ENCODE data around the gene CSNK1A1L. TPM values are rescaled to one million over a fixed set of nuclear protein-coding genes. Genes with fewer than 3 reads are reported as not detected.

The CSNK1A1L gene
- total RNA-seq, 1 experiment from 2014 or later, result not detected

DNA sequence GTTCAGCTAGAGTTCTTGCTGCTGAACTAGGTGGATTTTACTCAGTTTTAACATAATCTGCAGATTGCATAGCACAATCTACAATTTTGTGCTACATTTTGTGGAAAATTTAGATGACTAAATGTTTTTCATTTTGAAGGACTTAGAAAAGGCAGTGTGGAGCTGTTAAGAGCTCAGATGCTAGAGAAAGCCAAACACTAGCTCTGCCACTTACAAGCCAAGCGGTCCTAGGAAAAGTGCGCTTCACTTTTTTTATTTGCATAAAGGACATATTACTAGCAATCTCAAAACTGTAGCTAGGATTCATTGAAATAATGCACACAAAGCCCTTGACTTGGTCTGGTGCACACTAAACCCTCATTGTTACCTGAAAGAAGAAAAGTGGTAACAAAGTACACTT lies 8.1 kb upstream of the CSNK1A1L start:
- Histone ChIP-seq H3K27me3 (ENCODE audit: control insufficient read depth, insufficient read depth, low read length) (no peaks in the 10 kb centered on the region), H3K4me1 (ENCODE audit: control insufficient read depth, insufficient read depth, low read length) (no peaks in the 10 kb centered on the region), H3K27ac (ENCODE audit: low read length) (no peak overlapping the region), H3K4me3 (ENCODE audit: low read depth in 2 of 2, low read length in 2 of 2) (no peak overlapping the region), H3K9me3 (ENCODE audit: control insufficient read depth, insufficient read depth, low read depth, low read length) (no peaks in the 10 kb centered on the region), H3K36me3 (ENCODE audit: control insufficient read depth, insufficient read depth, low read length) (no peaks in the 10 kb centered on the region)
- CTCF ChIA-PET, result no interaction called here
- no TSS peak for BruUV-seq (replicated peaks)
- TF ChIP-seq TCF7L2 (IDR thresholded peaks at IDR 0.05; ENCODE audit: low read depth, low read length) (no peak), SIN3A (IDR thresholded peaks at IDR 0.05; ENCODE audit: borderline replicate concordance, insufficient read depth, low read depth, low read length) (no peak), POLR2AphosphoS5 (IDR thresholded peaks at IDR 0.05; ENCODE audit: low read depth, low read length) (no peak)
- TF ChIP-seq, protein P1, sequence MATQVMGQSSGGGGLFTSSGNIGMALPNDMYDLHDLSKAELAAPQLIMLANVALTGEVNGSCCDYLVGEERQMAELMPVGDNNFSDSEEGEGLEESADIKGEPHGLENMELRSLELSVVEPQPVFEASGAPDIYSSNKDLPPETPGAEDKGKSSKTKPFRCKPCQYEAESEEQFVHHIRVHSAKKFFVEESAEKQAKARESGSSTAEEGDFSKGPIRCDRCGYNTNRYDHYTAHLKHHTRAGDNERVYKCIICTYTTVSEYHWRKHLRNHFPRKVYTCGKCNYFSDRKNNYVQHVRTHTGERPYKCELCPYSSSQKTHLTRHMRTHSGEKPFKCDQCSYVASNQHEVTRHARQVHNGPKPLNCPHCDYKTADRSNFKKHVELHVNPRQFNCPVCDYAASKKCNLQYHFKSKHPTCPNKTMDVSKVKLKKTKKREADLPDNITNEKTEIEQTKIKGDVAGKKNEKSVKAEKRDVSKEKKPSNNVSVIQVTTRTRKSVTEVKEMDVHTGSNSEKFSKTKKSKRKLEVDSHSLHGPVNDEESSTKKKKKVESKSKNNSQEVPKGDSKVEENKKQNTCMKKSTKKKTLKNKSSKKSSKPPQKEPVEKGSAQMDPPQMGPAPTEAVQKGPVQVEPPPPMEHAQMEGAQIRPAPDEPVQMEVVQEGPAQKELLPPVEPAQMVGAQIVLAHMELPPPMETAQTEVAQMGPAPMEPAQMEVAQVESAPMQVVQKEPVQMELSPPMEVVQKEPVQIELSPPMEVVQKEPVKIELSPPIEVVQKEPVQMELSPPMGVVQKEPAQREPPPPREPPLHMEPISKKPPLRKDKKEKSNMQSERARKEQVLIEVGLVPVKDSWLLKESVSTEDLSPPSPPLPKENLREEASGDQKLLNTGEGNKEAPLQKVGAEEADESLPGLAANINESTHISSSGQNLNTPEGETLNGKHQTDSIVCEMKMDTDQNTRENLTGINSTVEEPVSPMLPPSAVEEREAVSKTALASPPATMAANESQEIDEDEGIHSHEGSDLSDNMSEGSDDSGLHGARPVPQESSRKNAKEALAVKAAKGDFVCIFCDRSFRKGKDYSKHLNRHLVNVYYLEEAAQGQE (IDR thresholded peaks at IDR 0.05; ENCODE audit: insufficient read depth in 1 of 2, low read depth in 2 of 2, low read length in 1 of 2), result no peak
- TF ChIP-seq, protein P2, sequence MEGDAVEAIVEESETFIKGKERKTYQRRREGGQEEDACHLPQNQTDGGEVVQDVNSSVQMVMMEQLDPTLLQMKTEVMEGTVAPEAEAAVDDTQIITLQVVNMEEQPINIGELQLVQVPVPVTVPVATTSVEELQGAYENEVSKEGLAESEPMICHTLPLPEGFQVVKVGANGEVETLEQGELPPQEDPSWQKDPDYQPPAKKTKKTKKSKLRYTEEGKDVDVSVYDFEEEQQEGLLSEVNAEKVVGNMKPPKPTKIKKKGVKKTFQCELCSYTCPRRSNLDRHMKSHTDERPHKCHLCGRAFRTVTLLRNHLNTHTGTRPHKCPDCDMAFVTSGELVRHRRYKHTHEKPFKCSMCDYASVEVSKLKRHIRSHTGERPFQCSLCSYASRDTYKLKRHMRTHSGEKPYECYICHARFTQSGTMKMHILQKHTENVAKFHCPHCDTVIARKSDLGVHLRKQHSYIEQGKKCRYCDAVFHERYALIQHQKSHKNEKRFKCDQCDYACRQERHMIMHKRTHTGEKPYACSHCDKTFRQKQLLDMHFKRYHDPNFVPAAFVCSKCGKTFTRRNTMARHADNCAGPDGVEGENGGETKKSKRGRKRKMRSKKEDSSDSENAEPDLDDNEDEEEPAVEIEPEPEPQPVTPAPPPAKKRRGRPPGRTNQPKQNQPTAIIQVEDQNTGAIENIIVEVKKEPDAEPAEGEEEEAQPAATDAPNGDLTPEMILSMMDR (IDR thresholded peaks at IDR 0.05), result no peak
- ATAC-seq (no peak), DNase-seq (ENCODE audit: low read depth, low spot score) (no peak)
- in situ Hi-C loops (cut with HindIII; ENCODE audit: low pct_unique_long_range_greater_than_20kb, low sequenced_read_pairs), result no loop called here
- intact Hi-C loops (cut with micrococcal nuclease; ENCODE audit: unreplicated experiment), result no loop called here
- POLR2A ChIA-PET, result no interaction called here

DNA sequence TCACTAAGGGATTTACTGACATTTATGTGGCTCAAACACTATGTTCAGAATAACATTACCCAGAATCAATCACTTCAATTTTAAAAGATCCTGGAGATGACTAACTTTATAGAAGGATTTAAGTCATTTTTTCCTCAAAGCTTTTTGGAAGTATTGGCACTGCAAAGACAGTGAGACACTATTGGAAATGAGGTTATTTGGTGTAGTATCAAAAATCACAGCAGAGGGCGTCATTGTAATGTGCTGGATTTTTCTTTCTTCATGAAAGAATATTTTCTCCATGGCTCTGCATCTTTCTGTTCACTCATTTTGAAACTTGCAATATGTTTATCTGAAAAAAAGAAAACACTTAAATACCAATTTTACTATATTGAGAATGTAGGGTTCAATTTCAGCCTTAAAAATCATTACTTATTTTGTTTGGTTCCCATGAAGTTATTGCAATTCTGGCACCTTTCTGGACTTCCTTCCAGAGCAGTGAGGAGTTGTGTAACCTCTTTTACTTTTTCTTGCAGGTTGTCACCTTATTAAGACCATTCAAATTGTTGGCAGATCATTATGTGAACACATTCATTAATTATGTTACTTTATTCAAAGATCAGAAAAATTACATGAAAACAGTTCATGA lies 3.7 kb upstream of the CSNK1A1L start:
- no peak overlapping the region for H3K27ac ChIP-seq (ENCODE audit: low read length)
- no peaks in the 10 kb centered on the region for H3K36me3 ChIP-seq (ENCODE audit: control insufficient read depth, insufficient read depth, low read length)
- no peaks in the 10 kb centered on the region for H3K27me3 ChIP-seq (ENCODE audit: control insufficient read depth, insufficient read depth, low read length)
- ChIA-PET POLR2A (no interaction called here), CTCF (no interaction called here)
- BruUV-seq (replicated peaks), result no TSS peak
- in situ Hi-C loops (cut with HindIII; ENCODE audit: low pct_unique_long_range_greater_than_20kb, low sequenced_read_pairs) (no loop called here), intact Hi-C loops (cut with micrococcal nuclease; ENCODE audit: unreplicated experiment) (loop anchor here (10.0 kb wide), 1 partner anchor 496 kb away; no protein-coding TSS in a partner anchor)
- TF ChIP-seq, protein P1 (IDR thresholded peaks at IDR 0.05; ENCODE audit: insufficient read depth in 1 of 2, low read depth in 2 of 2, low read length in 1 of 2), result no peak
- TF ChIP-seq, protein P2 (IDR thresholded peaks at IDR 0.05), result peak; percentile 61; the same call in 1 of the 2 replicates
- H3K4me1 ChIP-seq (ENCODE audit: control insufficient read depth, insufficient read depth, low read length), result no peaks in the 10 kb centered on the region
- ATAC-seq (no peak), DNase-seq (ENCODE audit: low read depth, low spot score) (no peak)
- H3K4me3 ChIP-seq (ENCODE audit: low read depth in 2 of 2, low read length in 2 of 2), result no peak overlapping the region
- no peaks in the 10 kb centered on the region for H3K9me3 ChIP-seq (ENCODE audit: control insufficient read depth, insufficient read depth, low read depth, low read length)
